ENCODE data around the gene GTPBP4. TPM values are rescaled to one million over a fixed set of nuclear protein-coding genes. Genes with fewer than 3 reads are reported as not detected.

Gene GTPBP4
- total RNA-seq, 1 experiment from 2014 or later: 163 TPM

- POLR2A ChIA-PET (ENCODE audit: low non-redundant PET): no interaction called here
Measured at GRCh38 chr10:944034-944831, 44.0 kb upstream of the GTPBP4 start.

GRCh38 chr10:945778-946177, 42.5 kb upstream of the GTPBP4 start:
- BruUV-seq (replicated peaks): no TSS peak
- Histone ChIP-seq H3K27ac (ENCODE audit: low read depth, low read length, poor library complexity, severe bottlenecking) (no peak overlapping the region), H3K4me3 (ENCODE audit: low read depth, low read length, poor library complexity, severe bottlenecking) (no peak overlapping the region), H3K27me3 (replicated peaks; ENCODE audit: insufficient read depth, low read depth, low read length, poor library complexity) (no peaks in the 10 kb centered on the region), H3K36me3 (ENCODE audit: insufficient read depth, low read length, poor library complexity, severe bottlenecking) (no peaks in the 10 kb centered on the region), H3K9me3 (ENCODE audit: low read depth, low read length, poor library complexity, severe bottlenecking) (no peaks in the 10 kb centered on the region), H3K4me1 (ENCODE audit: insufficient read depth, low read length, poor library complexity, severe bottlenecking) (no peaks in the 10 kb centered on the region)
- ChIA-PET CTCF (no interaction called here), POLR2A (ENCODE audit: low non-redundant PET) (no interaction called here)
- intact Hi-C loops (cut with micrococcal nuclease; ENCODE audit: unreplicated experiment): no loop called here
- DNase-seq (ENCODE audit: low spot score): no peak
- TF ChIP-seq EZH2 (IDR thresholded peaks at IDR 0.05; ENCODE audit: borderline replicate concordance, low read depth, low read length, poor library complexity, severe bottlenecking): no peak
- TF ChIP-seq CTCF (conservative IDR thresholded peaks at IDR 0.05; ENCODE audit: low read depth, low read length): no peak

More at GRCh38 chr10:944034-944831, 44.0 kb upstream of the GTPBP4 start:
- CTCF ChIA-PET: no interaction called here
- Histone ChIP-seq H3K9me3 (ENCODE audit: low read depth, low read length, poor library complexity, severe bottlenecking) (no peaks in the 10 kb centered on the region), H3K27me3 (replicated peaks; ENCODE audit: insufficient read depth, low read depth, low read length, poor library complexity) (no peaks in the 10 kb centered on the region), H3K4me1 (ENCODE audit: insufficient read depth, low read length, poor library complexity, severe bottlenecking) (no peaks in the 10 kb centered on the region), H3K36me3 (ENCODE audit: insufficient read depth, low read length, poor library complexity, severe bottlenecking) (no peaks in the 10 kb centered on the region), H3K4me3 (ENCODE audit: low read depth, low read length, poor library complexity, severe bottlenecking) (no peak overlapping the region), H3K27ac (ENCODE audit: low read depth, low read length, poor library complexity, severe bottlenecking) (no peak overlapping the region)
- TF ChIP-seq CTCF (conservative IDR thresholded peaks at IDR 0.05; ENCODE audit: low read depth, low read length) (no peak), EZH2 (IDR thresholded peaks at IDR 0.05; ENCODE audit: borderline replicate concordance, low read depth, low read length, poor library complexity, severe bottlenecking) (no peak)
- BruUV-seq (replicated peaks): no TSS peak
- intact Hi-C loops (cut with micrococcal nuclease; ENCODE audit: unreplicated experiment): no loop called here
- DNase-seq (ENCODE audit: low spot score): no peak

- Histone ChIP-seq H3K27me3 (replicated peaks; ENCODE audit: insufficient read depth, low read depth, low read length, poor library complexity) (no peaks in the 10 kb centered on the region), H3K27ac (ENCODE audit: low read depth, low read length, poor library complexity, severe bottlenecking) (no peak overlapping the region), H3K9me3 (ENCODE audit: low read depth, low read length, poor library complexity, severe bottlenecking) (no peaks in the 10 kb centered on the region), H3K36me3 (ENCODE audit: insufficient read depth, low read length, poor library complexity, severe bottlenecking) (no peaks in the 10 kb centered on the region), H3K4me1 (ENCODE audit: insufficient read depth, low read length, poor library complexity, severe bottlenecking) (no peaks in the 10 kb centered on the region), H3K4me3 (ENCODE audit: low read depth, low read length, poor library complexity, severe bottlenecking) (no peak overlapping the region)
- ChIA-PET CTCF (interaction anchor here (0.6 kb wide), 1 partner anchor 47 kb away, joined by 9 read pairs; no protein-coding TSS in a partner anchor), POLR2A (ENCODE audit: low non-redundant PET) (no interaction called here)
- BruUV-seq (replicated peaks): no TSS peak
- no peak for DNase-seq (ENCODE audit: low spot score)
- intact Hi-C loops (cut with micrococcal nuclease; ENCODE audit: unreplicated experiment): no loop called here
- TF ChIP-seq CTCF (conservative IDR thresholded peaks at IDR 0.05; ENCODE audit: low read depth, low read length) (no peak), EZH2 (IDR thresholded peaks at IDR 0.05; ENCODE audit: borderline replicate concordance, low read depth, low read length, poor library complexity, severe bottlenecking) (no peak)
Measured at GRCh38 chr10:947051-947450, 41.2 kb upstream of the GTPBP4 start.
